Measurements from ENCODE around the gene HCFC2.

GRCh38 chr12:104056419-104056972 is 7.8 kb upstream of the HCFC2 start:
- no peak for TF ChIP-seq POLR2AphosphoS5 (IDR thresholded peaks at IDR 0.05)
- no peak for TF ChIP-seq CTCF (IDR thresholded peaks at IDR 0.05)
